ENCODE measurements around the gene NUDT16L1.

The NUDT16L1 gene

DNA sequence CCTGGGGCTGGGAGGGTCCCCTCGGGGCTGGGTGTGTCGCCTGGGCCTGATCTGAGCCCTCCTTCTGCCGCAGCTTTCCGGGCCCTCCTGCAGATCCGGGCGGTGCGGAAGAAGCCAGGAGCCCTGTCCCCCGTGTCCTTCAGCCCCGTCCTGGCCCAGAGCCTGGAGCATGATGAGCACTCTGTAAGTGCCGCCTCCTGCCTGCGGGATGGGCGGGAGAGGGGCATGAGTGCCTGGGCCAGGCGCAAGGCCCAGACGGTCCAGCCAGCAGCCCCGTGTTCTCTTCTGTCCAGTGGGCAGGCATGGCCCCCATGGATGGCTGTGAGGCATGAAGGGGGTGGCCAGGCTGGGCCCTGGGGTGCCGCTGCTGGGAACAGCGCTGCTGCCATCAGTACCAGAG lies 16.0 kb upstream of the NUDT16L1 start:
- Histone ChIP-seq H3K27me3 (ENCODE audit: control insufficient read depth, insufficient read depth, low read length, poor library complexity, severe bottlenecking) (no peaks in the 10 kb centered on the region), H3K4me1 (ENCODE audit: control insufficient read depth, insufficient read depth, low read length) (no peaks in the 10 kb centered on the region), H3K36me3 (ENCODE audit: control insufficient read depth, insufficient read depth, low read length) (peaks cover 6% of the 10 kb centered on the region), H3K4me3 (ENCODE audit: insufficient read depth, low read depth, low read length) (no peak overlapping the region), H3K27ac (ENCODE audit: insufficient read depth, low read depth, low read length, poor library complexity, severe bottlenecking) (no peak overlapping the region), H3K9me3 (ENCODE audit: control insufficient read depth, low read length) (no peaks in the 10 kb centered on the region)
- WGBS, 2 experiments: 95 to 96% methylated on average over 17 of the region's 17 CpGs

DNA sequence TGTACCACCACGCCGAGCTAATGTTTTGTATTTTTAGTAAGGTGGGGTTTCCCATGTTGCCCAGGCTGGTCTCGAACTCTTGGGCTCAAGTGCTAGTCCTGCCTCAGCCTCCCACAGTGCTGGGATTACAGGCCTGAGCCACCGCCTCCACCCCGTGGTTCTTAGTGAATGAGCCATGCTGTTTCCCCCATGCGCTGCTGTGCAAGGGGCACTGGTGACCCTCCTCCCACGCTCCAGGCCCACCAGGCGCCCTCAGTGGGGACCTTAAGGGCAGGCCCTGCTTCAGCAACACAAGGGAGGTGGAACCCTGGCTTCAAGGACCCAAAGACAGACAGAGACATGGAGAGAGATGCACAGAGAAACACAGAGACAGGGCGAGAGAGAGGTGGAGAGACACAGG lies 15.4 kb upstream of the NUDT16L1 start:
- Histone ChIP-seq H3K9me3 (ENCODE audit: control insufficient read depth, low read length) (no peaks in the 10 kb centered on the region), H3K4me3 (ENCODE audit: insufficient read depth, low read depth, low read length) (no peak overlapping the region), H3K4me1 (ENCODE audit: control insufficient read depth, insufficient read depth, low read length) (no peaks in the 10 kb centered on the region), H3K27me3 (ENCODE audit: control insufficient read depth, insufficient read depth, low read length, poor library complexity, severe bottlenecking) (no peaks in the 10 kb centered on the region), H3K27ac (ENCODE audit: insufficient read depth, low read depth, low read length, poor library complexity, severe bottlenecking) (no peak overlapping the region), H3K36me3 (ENCODE audit: control insufficient read depth, insufficient read depth, low read length) (peaks cover 7% of the 10 kb centered on the region)
- WGBS, 2 experiments: 94 to 95% methylated on average over 9 of the region's 9 CpGs

DNA sequence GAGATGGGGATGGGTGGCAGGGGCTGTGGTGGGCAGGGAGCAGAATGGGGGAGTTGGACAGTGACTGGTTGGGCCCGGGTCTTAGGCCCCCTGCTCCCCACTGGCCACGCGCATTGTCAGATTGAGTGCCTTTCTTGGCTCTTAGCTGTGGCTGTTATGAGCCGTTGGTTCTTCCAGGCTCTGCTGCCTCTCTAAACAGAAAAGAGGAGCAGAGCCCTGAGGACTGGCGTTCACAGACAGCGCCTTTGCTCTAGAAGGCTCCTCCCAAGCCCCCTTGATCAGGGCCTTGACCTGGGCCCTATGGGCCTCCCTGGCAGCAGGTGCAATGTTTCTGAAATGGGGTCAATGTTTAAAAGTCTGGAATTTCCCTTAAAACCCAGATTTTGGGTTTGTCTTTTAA lies 14.8 kb upstream of the NUDT16L1 start:
- WGBS, 2 experiments: 92 to 95% methylated on average over 6 of the region's 6 CpGs
- Histone ChIP-seq H3K4me1 (ENCODE audit: control insufficient read depth, insufficient read depth, low read length) (no peaks in the 10 kb centered on the region), H3K27ac (ENCODE audit: insufficient read depth, low read depth, low read length, poor library complexity, severe bottlenecking) (no peak overlapping the region), H3K9me3 (ENCODE audit: control insufficient read depth, low read length) (no peaks in the 10 kb centered on the region), H3K27me3 (ENCODE audit: control insufficient read depth, insufficient read depth, low read length, poor library complexity, severe bottlenecking) (no peaks in the 10 kb centered on the region), H3K4me3 (ENCODE audit: insufficient read depth, low read depth, low read length) (no peak overlapping the region), H3K36me3 (ENCODE audit: control insufficient read depth, insufficient read depth, low read length) (peaks cover 7% of the 10 kb centered on the region)

DNA sequence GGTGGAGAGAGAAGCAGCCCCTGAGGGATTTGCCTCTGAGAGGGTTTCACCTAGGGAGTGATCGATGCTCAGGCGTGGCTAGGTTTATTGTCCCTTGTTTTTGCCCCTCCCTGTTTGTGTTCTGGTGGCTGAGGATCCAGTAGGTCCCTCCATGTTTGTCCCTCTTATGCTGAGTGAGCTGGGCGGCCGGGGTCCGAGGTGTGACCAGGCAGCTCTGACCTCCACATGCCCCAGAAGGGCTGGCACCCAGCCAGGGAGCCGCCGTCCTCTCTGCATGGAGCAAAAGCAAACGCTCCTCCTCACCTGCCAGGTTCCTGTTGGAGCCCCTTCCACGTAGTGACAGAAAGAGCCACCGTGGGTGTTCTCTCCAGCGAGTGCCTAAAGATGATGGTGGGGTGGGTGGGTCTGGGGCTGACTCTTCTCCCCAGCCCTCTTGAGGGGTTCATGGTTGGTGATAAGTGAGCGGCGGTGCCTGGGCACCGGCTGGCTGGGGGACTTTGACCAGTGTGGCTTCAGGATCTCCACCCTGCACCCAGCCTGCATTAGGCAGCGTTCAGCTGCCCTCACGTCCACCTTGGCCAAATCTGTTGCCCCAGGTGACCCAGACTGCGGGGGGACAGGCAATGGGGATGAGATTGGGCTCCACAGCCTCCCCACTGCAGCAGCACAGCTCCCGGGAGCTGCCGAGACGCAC lies 14.1 kb upstream of the NUDT16L1 start:
- Histone ChIP-seq H3K27ac (ENCODE audit: insufficient read depth, low read depth, low read length, poor library complexity, severe bottlenecking) (no peak overlapping the region), H3K36me3 (ENCODE audit: control insufficient read depth, insufficient read depth, low read length) (peaks cover 7% of the 10 kb centered on the region), H3K9me3 (ENCODE audit: control insufficient read depth, low read length) (no peaks in the 10 kb centered on the region), H3K4me3 (ENCODE audit: insufficient read depth, low read depth, low read length) (no peak overlapping the region), H3K4me1 (ENCODE audit: control insufficient read depth, insufficient read depth, low read length) (no peaks in the 10 kb centered on the region), H3K27me3 (ENCODE audit: control insufficient read depth, insufficient read depth, low read length, poor library complexity, severe bottlenecking) (no peaks in the 10 kb centered on the region)
- WGBS, 2 experiments: 94% methylated on average over 20 of the region's 20 CpGs

DNA sequence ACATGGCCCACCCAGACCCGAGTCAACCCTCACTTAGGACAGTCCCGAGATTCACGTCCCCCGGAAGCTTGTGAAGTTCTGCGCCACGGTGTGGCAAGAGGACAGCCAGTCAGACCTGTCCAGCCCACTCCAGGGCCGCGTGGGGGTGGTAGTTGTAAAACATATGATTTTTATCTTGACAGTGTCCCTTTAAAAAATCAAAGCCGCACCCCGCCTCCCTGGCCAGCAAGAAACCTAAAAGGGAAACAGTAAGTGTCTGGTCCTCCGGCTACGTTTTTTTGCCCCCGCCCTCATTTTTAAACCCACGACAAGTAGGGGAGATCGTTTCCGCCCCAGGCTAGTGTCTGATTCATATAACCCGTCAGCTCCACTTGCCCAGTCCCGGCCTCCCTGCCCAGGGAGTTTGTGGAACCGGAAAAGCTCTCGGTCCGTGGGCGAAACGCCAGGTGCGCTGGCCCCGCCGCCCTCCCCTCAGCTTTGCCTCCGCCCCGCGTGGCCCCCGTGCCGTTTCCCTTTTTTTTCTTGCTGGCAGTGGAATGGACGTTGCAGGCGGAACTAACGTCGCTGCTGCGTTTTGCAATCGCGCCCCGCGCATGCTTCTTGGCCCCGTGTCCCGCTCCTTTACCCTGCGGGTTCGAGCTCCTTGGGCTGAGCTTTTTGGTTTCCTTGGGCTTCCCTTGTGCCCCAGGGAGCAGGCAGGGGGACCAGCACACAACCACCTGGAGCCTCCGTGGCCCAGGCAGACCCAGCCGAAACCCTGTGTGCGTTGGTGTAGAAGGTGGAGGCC lies 13.3 kb upstream of the NUDT16L1 start:
- 96% methylated on average over 47 of the region's 47 CpGs for WGBS, 2 experiments
- H3K27ac ChIP-seq (ENCODE audit: insufficient read depth, low read depth, low read length, poor library complexity, severe bottlenecking): no peak overlapping the region
- H3K4me1 ChIP-seq (ENCODE audit: control insufficient read depth, insufficient read depth, low read length): no peaks in the 10 kb centered on the region
- no peak overlapping the region for H3K4me3 ChIP-seq (ENCODE audit: insufficient read depth, low read depth, low read length)
- no peaks in the 10 kb centered on the region for H3K27me3 ChIP-seq (ENCODE audit: control insufficient read depth, insufficient read depth, low read length, poor library complexity, severe bottlenecking)
- peaks cover 7% of the 10 kb centered on the region for H3K36me3 ChIP-seq (ENCODE audit: control insufficient read depth, insufficient read depth, low read length)
- no peaks in the 10 kb centered on the region for H3K9me3 ChIP-seq (ENCODE audit: control insufficient read depth, low read length)

DNA sequence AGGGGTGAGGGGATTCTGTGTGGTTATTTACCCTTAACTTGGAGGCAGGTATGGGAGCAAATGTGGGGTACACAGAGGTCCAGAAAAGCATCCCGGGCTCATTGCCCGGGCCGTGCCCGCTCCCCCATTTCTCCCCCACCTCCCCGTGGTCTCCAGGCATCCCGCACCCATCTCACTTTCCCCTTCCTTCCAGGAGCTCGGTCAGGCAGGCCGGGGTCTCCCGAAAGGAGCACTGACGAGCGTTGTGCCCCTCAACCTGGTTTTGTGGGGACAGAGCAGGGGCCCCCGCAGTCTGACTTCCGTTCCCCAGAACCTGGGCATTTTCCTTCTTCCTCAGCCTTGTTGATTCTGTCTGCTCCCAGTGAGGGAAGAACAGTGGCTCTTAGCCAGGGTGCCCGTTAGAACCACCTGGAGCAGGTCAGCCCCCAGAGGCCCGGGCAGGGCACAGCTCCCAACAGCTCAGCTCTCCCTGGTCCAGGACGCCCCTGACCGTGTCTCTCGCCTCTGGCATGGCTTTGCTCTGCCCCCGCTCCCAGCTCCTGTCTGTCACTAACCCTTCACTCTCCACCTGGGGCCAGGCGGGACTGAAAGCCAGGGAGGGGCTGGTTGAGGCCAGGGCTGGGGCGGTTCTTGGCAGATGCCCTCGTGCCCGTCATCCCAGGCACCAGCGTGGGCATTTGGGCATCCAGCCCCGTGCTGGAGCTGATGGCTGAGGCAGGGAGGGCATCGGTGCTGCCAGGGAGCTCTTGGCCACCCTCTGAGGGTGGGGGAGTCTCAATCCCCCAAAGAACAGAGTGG lies 12.5 kb upstream of the NUDT16L1 start:
- no peak overlapping the region for H3K4me3 ChIP-seq (ENCODE audit: insufficient read depth, low read depth, low read length)
- no peak overlapping the region for H3K27ac ChIP-seq (ENCODE audit: insufficient read depth, low read depth, low read length, poor library complexity, severe bottlenecking)
- no peaks in the 10 kb centered on the region for H3K4me1 ChIP-seq (ENCODE audit: control insufficient read depth, insufficient read depth, low read length)
- 91 to 93% methylated on average over 26 of the region's 26 CpGs for WGBS, 2 experiments
- H3K36me3 ChIP-seq (ENCODE audit: control insufficient read depth, insufficient read depth, low read length): peaks cover 7% of the 10 kb centered on the region
- H3K9me3 ChIP-seq (ENCODE audit: control insufficient read depth, low read length): no peaks in the 10 kb centered on the region
- no peaks in the 10 kb centered on the region for H3K27me3 ChIP-seq (ENCODE audit: control insufficient read depth, insufficient read depth, low read length, poor library complexity, severe bottlenecking)

DNA sequence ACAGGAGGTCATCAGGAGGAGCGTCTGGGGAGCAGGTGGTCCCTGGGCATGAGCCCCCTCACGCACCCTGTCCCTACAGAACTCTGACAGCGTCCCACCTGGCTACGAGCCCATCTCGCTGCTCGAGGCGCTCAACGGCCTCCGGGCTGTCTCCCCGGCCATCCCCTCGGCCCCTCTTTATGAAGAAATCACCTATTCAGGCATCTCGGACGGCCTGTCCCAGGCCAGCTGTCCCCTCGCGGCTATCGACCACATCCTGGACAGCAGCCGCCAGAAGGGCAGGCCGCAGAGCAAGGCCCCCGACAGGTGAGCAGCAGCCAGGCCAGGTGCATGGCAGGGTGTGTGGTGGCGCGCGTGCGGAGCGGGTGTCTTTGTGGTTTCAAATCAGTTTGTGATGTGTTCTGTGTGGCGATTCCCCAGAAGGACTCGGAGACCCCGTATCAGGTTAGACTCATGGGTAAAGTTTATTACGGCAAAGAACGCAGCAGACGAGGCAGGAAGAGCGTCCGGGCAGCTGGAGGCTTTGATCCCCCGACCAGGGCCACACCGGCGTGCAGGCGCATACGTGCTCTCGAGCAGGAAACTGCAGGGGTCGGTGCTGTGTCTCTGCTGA lies 11.8 kb upstream of the NUDT16L1 start:
- 96 to 97% methylated on average over 39 of the region's 39 CpGs for WGBS, 2 experiments
- peaks cover 7% of the 10 kb centered on the region for H3K36me3 ChIP-seq (ENCODE audit: control insufficient read depth, insufficient read depth, low read length)
- H3K9me3 ChIP-seq (ENCODE audit: control insufficient read depth, low read length): no peaks in the 10 kb centered on the region
- no peak overlapping the region for H3K27ac ChIP-seq (ENCODE audit: insufficient read depth, low read depth, low read length, poor library complexity, severe bottlenecking)
- no peak overlapping the region for H3K4me3 ChIP-seq (ENCODE audit: insufficient read depth, low read depth, low read length)
- H3K4me1 ChIP-seq (ENCODE audit: control insufficient read depth, insufficient read depth, low read length): no peaks in the 10 kb centered on the region
- H3K27me3 ChIP-seq (ENCODE audit: control insufficient read depth, insufficient read depth, low read length, poor library complexity, severe bottlenecking): no peaks in the 10 kb centered on the region

DNA sequence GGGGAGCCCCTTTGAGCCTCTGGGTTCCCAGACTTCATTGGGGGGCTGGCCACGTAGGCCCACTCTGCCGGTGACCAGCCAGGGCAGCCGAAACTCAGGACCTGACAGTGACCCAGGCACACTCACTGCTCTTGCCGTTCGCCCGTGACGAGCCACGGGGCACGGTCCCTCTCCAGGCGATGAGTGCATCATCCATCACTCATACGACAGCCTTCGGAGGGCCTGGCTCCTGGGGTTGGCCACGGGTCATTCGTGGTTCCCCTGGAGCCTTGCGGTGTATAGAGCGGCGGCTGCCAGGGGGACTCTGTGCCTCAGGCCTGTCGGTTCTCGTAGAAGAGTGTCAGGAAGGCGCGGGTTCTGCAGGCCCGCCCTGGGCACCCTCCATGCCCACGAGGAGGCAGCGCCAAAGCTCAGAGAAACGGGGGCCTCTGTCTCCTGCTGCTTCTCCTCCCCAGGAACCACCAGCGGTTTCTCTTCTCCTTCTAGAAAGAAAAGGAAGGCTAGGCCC lies 11.2 kb upstream of the NUDT16L1 start:
- WGBS, 2 experiments: 94% methylated on average over 26 of the region's 26 CpGs
- H3K36me3 ChIP-seq (ENCODE audit: control insufficient read depth, insufficient read depth, low read length): peaks cover 7% of the 10 kb centered on the region

DNA sequence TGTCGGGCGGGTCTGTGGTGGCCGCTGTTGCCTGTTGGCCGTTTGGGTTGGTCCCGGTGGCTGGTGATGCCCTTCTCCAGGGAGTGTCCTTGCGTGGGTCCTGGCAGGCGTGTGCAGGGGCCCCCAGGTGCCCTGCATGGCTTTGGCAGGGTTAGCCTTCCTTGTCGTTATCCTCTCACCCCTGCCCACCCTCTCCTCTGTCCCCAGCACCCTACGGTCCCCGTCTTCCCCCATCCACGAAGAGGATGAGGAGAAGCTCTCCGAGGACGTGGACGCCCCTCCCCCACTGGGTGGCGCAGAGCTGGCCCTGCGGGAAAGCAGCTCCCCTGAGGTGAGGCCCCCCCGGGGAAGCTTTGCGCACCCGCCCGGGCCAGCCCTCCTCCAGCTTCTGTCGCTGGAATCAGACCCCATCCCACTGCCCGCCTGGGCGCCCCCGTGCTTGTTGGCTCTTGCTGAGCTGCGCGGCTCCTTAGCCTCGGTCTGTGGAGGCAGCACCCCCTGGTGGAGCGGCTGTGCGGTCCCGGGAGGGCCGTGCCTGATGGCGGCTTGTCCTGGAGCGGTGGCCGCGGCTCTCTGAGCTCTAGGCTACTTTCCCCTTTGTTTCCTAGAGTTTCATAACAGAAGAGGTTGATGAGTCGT lies 10.6 kb upstream of the NUDT16L1 start:
- Histone ChIP-seq H3K27ac (ENCODE audit: insufficient read depth, low read depth, low read length, poor library complexity, severe bottlenecking) (no peak overlapping the region), H3K36me3 (ENCODE audit: control insufficient read depth, insufficient read depth, low read length) (peaks cover 7% of the 10 kb centered on the region)
- 81 to 83% methylated on average over 36 of the region's 36 CpGs for WGBS, 2 experiments

More for the DNA sequence above, 11.2 kb upstream of the NUDT16L1 start:
- Histone ChIP-seq H3K4me3 (ENCODE audit: insufficient read depth, low read depth, low read length) (no peak overlapping the region), H3K9me3 (ENCODE audit: control insufficient read depth, low read length) (no peaks in the 10 kb centered on the region), H3K4me1 (ENCODE audit: control insufficient read depth, insufficient read depth, low read length) (no peaks in the 10 kb centered on the region), H3K27me3 (ENCODE audit: control insufficient read depth, insufficient read depth, low read length, poor library complexity, severe bottlenecking) (no peaks in the 10 kb centered on the region), H3K27ac (ENCODE audit: insufficient read depth, low read depth, low read length, poor library complexity, severe bottlenecking) (no peak overlapping the region)

More for the DNA sequence above, 10.6 kb upstream of the NUDT16L1 start:
- Histone ChIP-seq H3K4me1 (ENCODE audit: control insufficient read depth, insufficient read depth, low read length) (no peaks in the 10 kb centered on the region), H3K27me3 (ENCODE audit: control insufficient read depth, insufficient read depth, low read length, poor library complexity, severe bottlenecking) (no peaks in the 10 kb centered on the region), H3K9me3 (ENCODE audit: control insufficient read depth, low read length) (no peaks in the 10 kb centered on the region), H3K4me3 (ENCODE audit: insufficient read depth, low read depth, low read length) (no peak overlapping the region)
